Spleen (tissue), 7 donors: Measurements from ENCODE around the gene RGS8.

Experiments used
- POLR2A ChIP-seq, 3 donors: fragments of 450-650 bp; IDR thresholded peaks; one replicate each; pipeline ENCODE4 v1.5.1; 2017; ENCODE audit warnings: antibody characterized with exemption in 3 of 3, mild to moderate bottlenecking in 1 of 3
- POLR2AphosphoS5 ChIP-seq, 3 donors: sonication (generic); formaldehyde crosslinking; IDR thresholded peaks; one replicate each; pipeline ENCODE4 v1.5.1; 2017; ENCODE audit warnings: antibody characterized with exemption in 3 of 3
- TF ChIP-seq, protein P1 (sequence below), 11 experiments: fragments of 200-600 bp in 7 of 11; fragments of 450-650 bp in 4 of 11; sonication (generic) in 4 of 11; IDR thresholded peaks in 8 of 11; conservative IDR thresholded peaks in 3 of 11; 1 replicate in 7 of 11; 2 replicates in 4 of 11; pipeline versions ENCODE4 v1.4.0 to v1.8.0; 2016 to 2021; ENCODE audit warnings: antibody characterized with exemption in 11 of 11, inconsistent platforms in 4 of 11, mild to moderate bottlenecking in 1 of 11
- donor health status: DM: no; HTN: no; CAD: no; lungs with moderate emphysema.
- donor health status: DM: no; HTN: no; CAD: no.
- donor health status: DM: no; HTN: no; CAD: no.

DNA sequence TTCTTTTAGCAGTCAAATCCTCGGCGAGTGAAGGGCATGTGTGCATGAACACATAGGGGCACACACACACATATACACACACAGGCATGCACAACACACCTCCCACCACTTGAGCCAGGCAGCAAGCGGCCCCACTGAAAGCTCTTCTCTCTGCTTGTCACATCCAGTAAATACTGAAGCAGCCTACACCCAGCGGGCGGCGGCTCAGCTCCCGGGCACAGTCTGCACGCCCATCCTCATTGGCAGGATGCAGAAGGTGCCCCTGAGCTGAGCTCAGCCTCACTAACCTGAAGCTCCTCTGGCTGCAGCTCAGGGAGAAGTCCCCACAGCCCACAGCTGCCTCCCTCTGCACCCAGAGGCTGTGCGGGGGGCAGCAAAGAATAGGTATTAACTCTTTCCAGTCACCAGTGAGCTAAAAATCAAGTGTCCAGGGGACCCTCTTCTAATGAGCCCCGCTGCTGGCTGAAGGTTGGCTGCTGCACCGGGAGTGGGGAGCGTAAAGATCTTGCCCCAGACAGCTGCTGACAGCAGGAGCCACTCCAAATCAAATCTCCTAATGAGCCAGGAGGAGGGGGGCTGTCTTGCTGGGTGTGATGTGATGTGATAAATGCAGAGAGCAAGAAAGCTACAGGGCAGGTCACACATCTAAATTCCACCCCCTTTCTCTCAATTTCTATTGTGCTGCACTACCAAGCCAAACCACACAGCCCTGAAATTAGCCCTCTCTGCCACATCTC, 12.5 kb downstream of the RGS8 start:
- TF ChIP-seq, protein P1, sequence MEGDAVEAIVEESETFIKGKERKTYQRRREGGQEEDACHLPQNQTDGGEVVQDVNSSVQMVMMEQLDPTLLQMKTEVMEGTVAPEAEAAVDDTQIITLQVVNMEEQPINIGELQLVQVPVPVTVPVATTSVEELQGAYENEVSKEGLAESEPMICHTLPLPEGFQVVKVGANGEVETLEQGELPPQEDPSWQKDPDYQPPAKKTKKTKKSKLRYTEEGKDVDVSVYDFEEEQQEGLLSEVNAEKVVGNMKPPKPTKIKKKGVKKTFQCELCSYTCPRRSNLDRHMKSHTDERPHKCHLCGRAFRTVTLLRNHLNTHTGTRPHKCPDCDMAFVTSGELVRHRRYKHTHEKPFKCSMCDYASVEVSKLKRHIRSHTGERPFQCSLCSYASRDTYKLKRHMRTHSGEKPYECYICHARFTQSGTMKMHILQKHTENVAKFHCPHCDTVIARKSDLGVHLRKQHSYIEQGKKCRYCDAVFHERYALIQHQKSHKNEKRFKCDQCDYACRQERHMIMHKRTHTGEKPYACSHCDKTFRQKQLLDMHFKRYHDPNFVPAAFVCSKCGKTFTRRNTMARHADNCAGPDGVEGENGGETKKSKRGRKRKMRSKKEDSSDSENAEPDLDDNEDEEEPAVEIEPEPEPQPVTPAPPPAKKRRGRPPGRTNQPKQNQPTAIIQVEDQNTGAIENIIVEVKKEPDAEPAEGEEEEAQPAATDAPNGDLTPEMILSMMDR (IDR thresholded peaks at IDR 0.05 in 8 of 11, conservative IDR thresholded peaks at IDR 0.05 in 3 of 11) = no peak
- TF ChIP-seq POLR2A (IDR thresholded peaks at IDR 0.05) (no peak), POLR2AphosphoS5 (IDR thresholded peaks at IDR 0.05) (no peak)
